IMR-90 (cell line): Measurements from ENCODE around the gene RNU6-9. TPM values are rescaled to one million over a fixed set of nuclear protein-coding genes. Genes with fewer than 3 reads are reported as not detected.

Source experiments
- ATAC-seq: fragments of 200-7000 bp; cut with Tn5 transposase; 2 replicates; pipeline ENCODE4 v1.9.1; 2020; ENCODE audit warnings: low read depth, mild to moderate bottlenecking, moderate library complexity
- BruUV-seq: library from RNA; stranded (reverse); fragments of 400-500 nt; replicated peaks from 2 replicates; lab custom pipeline; 2021; lab: Mats Ljungman, UMichigan
- CTCF ChIA-PET: fragments of 300-600 bp; formaldehyde crosslinking; extraction: SDS; loops from one replicate; lab custom pipeline; 2021; ENCODE audit warnings: antibody characterized with exemption; lab: Yijun Ruan, JAX
- POLR2A ChIA-PET: fragments of 300-600 bp; sonication (Branson Sonifier 250); formaldehyde crosslinking; loops from one replicate; lab custom pipeline; 2022; ENCODE audit warnings: antibody characterized with exemption; ENCODE audit not compliant: unreplicated experiment; lab: Charles Lee
- DNase-seq: peaks from one replicate; pipeline ENCODE4 v3.0.0; 2013
- H2AFZ ChIP-seq: replicated peaks from 2 replicates; pipeline ENCODE3; 2013; ENCODE audit warnings: low read length, mild to moderate bottlenecking; ENCODE audit not compliant: poor library complexity
- H2AK5ac ChIP-seq: 2 replicates; pipeline ENCODE4 v1.6.1; 2013; ENCODE audit warnings: low read depth, low read length, inconsistent platforms
- H2AK9ac ChIP-seq: replicated peaks from 2 replicates; pipeline ENCODE3; 2013; ENCODE audit warnings: mild to moderate bottlenecking, low read depth, low read length, moderate library complexity; ENCODE audit not compliant: poor library complexity
- H2BK120ac ChIP-seq: 2 replicates; pipeline ENCODE4 v1.6.1; 2013; ENCODE audit warnings: low read depth, low read length, inconsistent platforms
- H2BK15ac ChIP-seq: 3 replicates; pipeline ENCODE4 v1.6.1; 2013; ENCODE audit warnings: low read depth, low read length, inconsistent platforms
- H2BK20ac ChIP-seq: 2 replicates; pipeline ENCODE4 v1.6.1; 2013; ENCODE audit warnings: low read depth, mild to moderate bottlenecking, inconsistent platforms, low read length, moderate library complexity
- H2BK5ac ChIP-seq: 2 replicates; pipeline ENCODE4 v1.6.1; 2013; ENCODE audit warnings: mild to moderate bottlenecking, low read depth, low read length, inconsistent platforms; ENCODE audit not compliant: poor library complexity, severe bottlenecking
- H3K14ac ChIP-seq: replicated peaks from 2 replicates; pipeline ENCODE4 v1.6.1; 2013; ENCODE audit warnings: low read depth, low read length, inconsistent platforms
- H3K18ac ChIP-seq: 2 replicates; pipeline ENCODE4 v1.6.1; 2013; ENCODE audit warnings: low read depth, low read length, control low read depth
- H3K23ac ChIP-seq: 2 replicates; pipeline ENCODE4 v1.6.1; 2013; ENCODE audit warnings: low read depth, low read length, inconsistent platforms
- H3K27ac ChIP-seq: 2 replicates; pipeline ENCODE4 v1.5.1; 2013; ENCODE audit warnings: mild to moderate bottlenecking, control low read depth, low read length; ENCODE audit not compliant: insufficient read depth
- H3K27me3 ChIP-seq: 2 replicates; pipeline ENCODE4 v1.6.1; 2013; ENCODE audit warnings: low read length; ENCODE audit not compliant: control insufficient read depth, insufficient read depth
- H3K36me3 ChIP-seq: 2 replicates; pipeline ENCODE4 v1.6.1; 2013; ENCODE audit warnings: low read length, mixed read lengths; ENCODE audit not compliant: control insufficient read depth, insufficient read depth
- H3K4ac ChIP-seq: 2 replicates; pipeline ENCODE4 v1.6.1; 2013; ENCODE audit warnings: low read depth, low read length, inconsistent platforms
- H3K4me1 ChIP-seq: 2 replicates; pipeline ENCODE4 v1.6.1; 2013; ENCODE audit warnings: low read length, mixed read lengths; ENCODE audit not compliant: control insufficient read depth, insufficient read depth
- H3K4me2 ChIP-seq: 2 replicates; pipeline ENCODE4 v1.6.1; 2013; ENCODE audit warnings: low read depth, mild to moderate bottlenecking, control low read depth, low read length, moderate library complexity
- H3K4me3 ChIP-seq: 2 replicates; pipeline ENCODE4 v1.5.1; 2013; ENCODE audit warnings: low read depth, mild to moderate bottlenecking, control low read depth, low read length, moderate library complexity; ENCODE audit not compliant: insufficient read depth
- H3K56ac ChIP-seq: 2 replicates; pipeline ENCODE4 v1.6.1; 2013; ENCODE audit warnings: low read length, inconsistent platforms; ENCODE audit not compliant: insufficient read depth; ENCODE audit errors: extremely low read depth
- H3K79me1 ChIP-seq, 2 experiments: 2 replicates each; pipeline ENCODE4 v1.6.1; 2013; ENCODE audit warnings: low read length in 2 of 2, inconsistent platforms in 1 of 2, low read depth in 1 of 2
- H3K9ac ChIP-seq: 2 replicates; pipeline ENCODE4 v1.6.1; 2013; ENCODE audit warnings: low read depth, low read length, control low read depth
- H3K9me1 ChIP-seq: 2 replicates; pipeline ENCODE4 v1.6.1; 2013; ENCODE audit warnings: low read length, inconsistent platforms; ENCODE audit not compliant: insufficient read depth
- H3K9me3 ChIP-seq: 2 replicates; pipeline ENCODE4 v1.6.1; 2013; ENCODE audit warnings: low read length; ENCODE audit not compliant: control insufficient read depth, insufficient read depth
- H4K20me1 ChIP-seq: 2 replicates; pipeline ENCODE4 v1.6.1; 2013; ENCODE audit warnings: low read length, inconsistent platforms; ENCODE audit not compliant: insufficient read depth
- H4K5ac ChIP-seq: 2 replicates; pipeline ENCODE4 v1.6.1; 2013; ENCODE audit warnings: mild to moderate bottlenecking, low read depth, low read length, control low read depth
- H4K8ac ChIP-seq, 2 experiments: 2 replicates each; pipeline ENCODE4 v1.6.1; 2013; ENCODE audit warnings: low read depth in 2 of 2, low read length in 2 of 2, control low read depth in 1 of 2, inconsistent platforms in 1 of 2
- H4K91ac ChIP-seq: 2 replicates; pipeline ENCODE4 v1.6.1; 2013; ENCODE audit warnings: low read depth, low read length, inconsistent platforms; ENCODE audit not compliant: insufficient read depth
- BHLHE40 ChIP-seq: fragments of 150-350 bp; IDR thresholded peaks from 2 replicates; pipeline ENCODE4 v1.6.1; 2016; ENCODE audit warnings: mild to moderate bottlenecking, low read depth, low read length
- CHD1 ChIP-seq: IDR thresholded peaks from 2 replicates; pipeline ENCODE4 v1.6.1; 2012; ENCODE audit warnings: low read depth, low read length, improper control_type of control experiment
- MAZ ChIP-seq: IDR thresholded peaks from 2 replicates; pipeline ENCODE4 v1.6.1; 2012; ENCODE audit warnings: low read depth, mild to moderate bottlenecking, low read length, improper control_type of control experiment, moderate library complexity, borderline replicate concordance
- MXI1 ChIP-seq: IDR thresholded peaks from 2 replicates; pipeline ENCODE4 v1.6.1; 2012; ENCODE audit warnings: low read depth, mild to moderate bottlenecking, low read length, moderate library complexity, borderline replicate concordance
- POLR2A ChIP-seq: IDR thresholded peaks from 2 replicates; pipeline ENCODE4 v1.6.1; 2012; ENCODE audit warnings: mild to moderate bottlenecking, low read depth, low read length
- RCOR1 ChIP-seq: IDR thresholded peaks from 2 replicates; pipeline ENCODE4 v1.6.1; 2012; ENCODE audit warnings: mild to moderate bottlenecking, low read length, improper control_type of control experiment; ENCODE audit not compliant: insufficient replicate concordance
- RFX5 ChIP-seq: IDR thresholded peaks from 2 replicates; pipeline ENCODE4 v1.8.0; 2012; ENCODE audit warnings: low read depth, mild to moderate bottlenecking, low read length, moderate library complexity
- SMC3 ChIP-seq: fragments of 150-350 bp; IDR thresholded peaks from 2 replicates; pipeline ENCODE4 v1.6.1; 2016; ENCODE audit warnings: low read depth, mild to moderate bottlenecking, antibody characterized with exemption, low read length, moderate library complexity
- WGBS, 2 experiments: methylation state at CpG; one replicate each; pipeline versions ENCODE4 v1.1.5 to v1.1.7; 2013; ENCODE audit warnings: missing lambda C conversion rate in 2 of 2; ENCODE audit not compliant: insufficient read length in 1 of 2; ENCODE audit errors: extremely low coverage in 2 of 2; 5-methylcytosine and 5-hydroxymethylcytosine counted together
- dilution Hi-C: fragments of 300-500 bp; cut with HindIII; formaldehyde crosslinking; loops from one replicate; pipeline ENCODE4 v1.14.3; 2018; ENCODE audit warnings: low sequenced_read_pairs; ENCODE audit not compliant: unreplicated experiment
- in situ Hi-C: fragments of 300-500 bp; cut with MboI; formaldehyde crosslinking; loops from 3 replicates; pipeline ENCODE4 v1.14.3; 2019; ENCODE audit warnings: low sequenced_read_pairs, inconsistent platforms, mixed read lengths
- intact Hi-C: fragments of 100-400 bp; cut with micrococcal nuclease; formaldehyde crosslinking; loops from 2 replicates; pipeline ENCODE4 v1.10.0; 2022
- polyA plus RNA-seq, 3 experiments: library from polyadenylated mRNA; depleted of rRNA; stranded (reverse); fragments of >200 nt; gene quantifications; 2 replicates each; pipeline ENCODE4 v1.2.3, GENCODE V29; 2012; ENCODE audit warnings: low replicate concordance in 1 of 3
- total RNA-seq: library from RNA; depleted of rRNA; stranded (reverse); fragments of >200 nt; gene quantifications from 2 replicates; pipeline ENCODE4 v1.2.3, GENCODE V29; 2012
- TF ChIP-seq, protein P1 (sequence below): fragments of 150-350 bp; IDR thresholded peaks from 2 replicates; pipeline ENCODE4 v1.6.1; 2016; ENCODE audit warnings: low read depth, mild to moderate bottlenecking, low read length, moderate library complexity, borderline replicate concordance
- TF ChIP-seq, protein P2 (sequence below): conservative IDR thresholded peaks from 2 replicates; pipeline ENCODE4 v1.5.1; 2012; ENCODE audit warnings: mild to moderate bottlenecking, low read depth, low read length, improper control_type of control experiment
- TF ChIP-seq, protein P3 (sequence below): fragments of 150-350 bp; IDR thresholded peaks from 2 replicates; pipeline ENCODE4 v1.6.1; 2017; ENCODE audit warnings: mild to moderate bottlenecking, antibody characterized with exemption, low read length, low read depth

The RNU6-9 gene
- total and polyA plus RNA-seq, 2 of the 4 experiments (the other 2 are of a cell fraction): not detected

DNA sequence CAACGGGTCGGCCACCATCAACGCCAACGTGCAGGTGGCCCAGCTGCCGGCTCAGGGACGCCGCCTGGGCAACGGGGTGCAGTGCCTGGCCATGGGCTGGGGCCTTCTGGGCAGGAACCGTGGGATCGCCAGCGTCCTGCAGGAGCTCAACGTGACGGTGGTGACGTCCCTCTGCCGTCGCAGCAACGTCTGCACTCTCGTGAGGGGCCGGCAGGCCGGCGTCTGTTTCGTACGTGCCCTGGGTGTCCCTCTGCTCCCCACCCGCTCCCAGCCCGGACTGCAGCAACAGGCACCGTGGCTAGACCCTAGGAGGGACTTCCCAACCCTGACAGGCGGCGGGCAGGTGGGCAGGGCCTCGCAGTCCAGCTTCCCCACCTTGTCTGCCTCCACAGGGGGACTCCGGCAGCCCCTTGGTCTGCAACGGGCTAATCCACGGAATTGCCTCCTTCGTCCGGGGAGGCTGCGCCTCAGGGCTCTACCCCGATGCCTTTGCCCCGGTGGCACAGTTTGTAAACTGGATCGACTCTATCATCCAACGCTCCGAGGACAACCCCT is 37.6 kb upstream of the RNU6-9 start:
- dilution Hi-C loops (no loop called here), intact Hi-C loops (loop anchor here (2.0 to 5.0 kb wide), 2 partner anchors 65 to 83 kb away; no protein-coding TSS in a partner anchor), in situ Hi-C loops (loop anchor here (5.0 kb wide), 1 partner anchor 142 kb away; no protein-coding TSS in a partner anchor)
- Histone ChIP-seq H2AK9ac (peak overlapping the region; percentile 39), H3K9ac (no peak overlapping the region), H2BK5ac (no peak overlapping the region), H3K36me3 (no peaks in the 10 kb centered on the region), H3K9me1 (no peaks in the 10 kb centered on the region), H2BK20ac (no peak overlapping the region), H4K5ac (no peak overlapping the region), H3K79me1 (no peaks in the 10 kb centered on the region), H2AK5ac (no peak overlapping the region), H3K4me3 (no peak overlapping the region), H3K4ac (no peak overlapping the region), H3K27me3 (peaks cover 2% of the 10 kb centered on the region; the same call in 1 of the 2 replicates), H3K4me2 (no peak overlapping the region), H3K18ac (no peak overlapping the region), H3K9me3 (no peaks in the 10 kb centered on the region), H4K20me1 (no peaks in the 10 kb centered on the region), H3K56ac (no peak overlapping the region), H4K91ac (no peak overlapping the region), H2AFZ (peak overlapping the region; percentile 58), H2BK120ac (no peak overlapping the region), H4K8ac (no peak overlapping the region), H2BK15ac (no peak overlapping the region), H3K4me1 (peaks cover 6% of the 10 kb centered on the region), H3K23ac (no peak overlapping the region), H3K27ac (no peak overlapping the region), H3K14ac (no peak overlapping the region)
- WGBS, 2 experiments: 79% methylated on average over 12 of the region's 40 CpGs; no CpG with 5 or more reads in 1 of the 2 experiments
- POLR2A ChIA-PET: interaction anchor here (0.6 kb wide), 1 partner anchor 33 kb away, joined by 3 read pairs; no protein-coding TSS in a partner anchor
- BruUV-seq: no TSS peak
- no peak for ATAC-seq
- TF ChIP-seq, protein P1, sequence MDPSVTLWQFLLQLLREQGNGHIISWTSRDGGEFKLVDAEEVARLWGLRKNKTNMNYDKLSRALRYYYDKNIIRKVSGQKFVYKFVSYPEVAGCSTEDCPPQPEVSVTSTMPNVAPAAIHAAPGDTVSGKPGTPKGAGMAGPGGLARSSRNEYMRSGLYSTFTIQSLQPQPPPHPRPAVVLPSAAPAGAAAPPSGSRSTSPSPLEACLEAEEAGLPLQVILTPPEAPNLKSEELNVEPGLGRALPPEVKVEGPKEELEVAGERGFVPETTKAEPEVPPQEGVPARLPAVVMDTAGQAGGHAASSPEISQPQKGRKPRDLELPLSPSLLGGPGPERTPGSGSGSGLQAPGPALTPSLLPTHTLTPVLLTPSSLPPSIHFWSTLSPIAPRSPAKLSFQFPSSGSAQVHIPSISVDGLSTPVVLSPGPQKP: no peak
- TF ChIP-seq MAZ: no peak
- TF ChIP-seq RFX5: no peak
- no peak for TF ChIP-seq MXI1
- TF ChIP-seq BHLHE40: no peak
- TF ChIP-seq CHD1: no peak
- TF ChIP-seq, protein P2, sequence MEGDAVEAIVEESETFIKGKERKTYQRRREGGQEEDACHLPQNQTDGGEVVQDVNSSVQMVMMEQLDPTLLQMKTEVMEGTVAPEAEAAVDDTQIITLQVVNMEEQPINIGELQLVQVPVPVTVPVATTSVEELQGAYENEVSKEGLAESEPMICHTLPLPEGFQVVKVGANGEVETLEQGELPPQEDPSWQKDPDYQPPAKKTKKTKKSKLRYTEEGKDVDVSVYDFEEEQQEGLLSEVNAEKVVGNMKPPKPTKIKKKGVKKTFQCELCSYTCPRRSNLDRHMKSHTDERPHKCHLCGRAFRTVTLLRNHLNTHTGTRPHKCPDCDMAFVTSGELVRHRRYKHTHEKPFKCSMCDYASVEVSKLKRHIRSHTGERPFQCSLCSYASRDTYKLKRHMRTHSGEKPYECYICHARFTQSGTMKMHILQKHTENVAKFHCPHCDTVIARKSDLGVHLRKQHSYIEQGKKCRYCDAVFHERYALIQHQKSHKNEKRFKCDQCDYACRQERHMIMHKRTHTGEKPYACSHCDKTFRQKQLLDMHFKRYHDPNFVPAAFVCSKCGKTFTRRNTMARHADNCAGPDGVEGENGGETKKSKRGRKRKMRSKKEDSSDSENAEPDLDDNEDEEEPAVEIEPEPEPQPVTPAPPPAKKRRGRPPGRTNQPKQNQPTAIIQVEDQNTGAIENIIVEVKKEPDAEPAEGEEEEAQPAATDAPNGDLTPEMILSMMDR: no peak
- TF ChIP-seq POLR2A: no peak
- TF ChIP-seq, protein P3, sequence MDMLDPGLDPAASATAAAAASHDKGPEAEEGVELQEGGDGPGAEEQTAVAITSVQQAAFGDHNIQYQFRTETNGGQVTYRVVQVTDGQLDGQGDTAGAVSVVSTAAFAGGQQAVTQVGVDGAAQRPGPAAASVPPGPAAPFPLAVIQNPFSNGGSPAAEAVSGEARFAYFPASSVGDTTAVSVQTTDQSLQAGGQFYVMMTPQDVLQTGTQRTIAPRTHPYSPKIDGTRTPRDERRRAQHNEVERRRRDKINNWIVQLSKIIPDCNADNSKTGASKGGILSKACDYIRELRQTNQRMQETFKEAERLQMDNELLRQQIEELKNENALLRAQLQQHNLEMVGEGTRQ: no peak
- no peak for TF ChIP-seq SMC3
- no peak for TF ChIP-seq RCOR1
- CTCF ChIA-PET: interaction anchor here (0.6 to 1.6 kb wide), 2 partner anchors 146 to 147 kb away, joined by 3 to 4 read pairs; no protein-coding TSS in a partner anchor
- no peak for DNase-seq
